ENCODE data around the gene APOLD1. TPM values are rescaled to one million over a fixed set of nuclear protein-coding genes. Genes with fewer than 3 reads are reported as not detected.
"Not testable (repeated sequence)": the region's sequence is repeated elsewhere in the genome, so short reads cannot be mapped to it uniquely, and the experiment has no call there.

The APOLD1 gene, protein sequence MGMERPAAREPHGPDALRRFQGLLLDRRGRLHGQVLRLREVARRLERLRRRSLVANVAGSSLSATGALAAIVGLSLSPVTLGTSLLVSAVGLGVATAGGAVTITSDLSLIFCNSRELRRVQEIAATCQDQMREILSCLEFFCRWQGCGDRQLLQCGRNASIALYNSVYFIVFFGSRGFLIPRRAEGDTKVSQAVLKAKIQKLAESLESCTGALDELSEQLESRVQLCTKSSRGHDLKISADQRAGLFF
- 10 to 100 TPM; 10.1 to 14.2 (median 13.3) TPM for polyA plus RNA-seq (ENCODE audit: insufficient read length in 3 of 3)
- long read RNA-seq, donor 1, result 0 reads
- long read RNA-seq, donor 2, full-length matches to known transcripts, result 1 of 1 reads
- long read RNA-seq, donor 2, partial matches to known transcripts, result 0 of 1 reads
- long read RNA-seq, donor 2, other reads (novel, unspliced or antisense), result 0 of 1 reads
- long read RNA-seq, donor 3, full-length matches to known transcripts, result 3 of 3 reads
- long read RNA-seq, donor 3, partial matches to known transcripts, result 0 of 3 reads
- long read RNA-seq, donor 3, other reads (novel, unspliced or antisense), result 0 of 3 reads
- long read RNA-seq, donor 4, full-length matches to known transcripts, result 1 of 1 reads
- long read RNA-seq, donor 4, partial matches to known transcripts, result 0 of 1 reads
- long read RNA-seq, donor 4, other reads (novel, unspliced or antisense), result 0 of 1 reads
- long read RNA-seq, donor 5, result 0 reads
- long read RNA-seq, donor 6, full-length matches to known transcripts, result 2 of 2 reads
- long read RNA-seq, donor 6, partial matches to known transcripts, result 0 of 2 reads
- long read RNA-seq, donor 6, other reads (novel, unspliced or antisense), result 0 of 2 reads
- long read RNA-seq, donor 7, full-length matches to known transcripts, result 3 of 3 reads
- long read RNA-seq, donor 7, partial matches to known transcripts, result 0 of 3 reads
- long read RNA-seq, donor 7, other reads (novel, unspliced or antisense), result 0 of 3 reads
- long read RNA-seq, donor 8, result 0 reads
- long read RNA-seq, donor 9, full-length matches to known transcripts, result 1 of 1 reads
- long read RNA-seq, donor 9, partial matches to known transcripts, result 0 of 1 reads
- long read RNA-seq, donor 9, other reads (novel, unspliced or antisense), result 0 of 1 reads
- long read RNA-seq, donor 10, result 0 reads
- long read RNA-seq, donor 11, full-length matches to known transcripts, result 2 of 2 reads
- long read RNA-seq, donor 11, partial matches to known transcripts, result 0 of 2 reads
- long read RNA-seq, donor 11, other reads (novel, unspliced or antisense), result 0 of 2 reads
- long read RNA-seq, donor 12, full-length matches to known transcripts, result 1 of 1 reads
- long read RNA-seq, donor 12, partial matches to known transcripts, result 0 of 1 reads
- long read RNA-seq, donor 12, other reads (novel, unspliced or antisense), result 0 of 1 reads
- long read RNA-seq, donor 13, result 0 reads
- long read RNA-seq, donor 14, full-length matches to known transcripts, result 2 of 2 reads
- long read RNA-seq, donor 14, partial matches to known transcripts, result 0 of 2 reads
- long read RNA-seq, donor 14, other reads (novel, unspliced or antisense), result 0 of 2 reads
- long read RNA-seq, donor 15, full-length matches to known transcripts, result 1 of 1 reads
- long read RNA-seq, donor 15, partial matches to known transcripts, result 0 of 1 reads
- long read RNA-seq, donor 15, other reads (novel, unspliced or antisense), result 0 of 1 reads
- long read RNA-seq, donor 16, full-length matches to known transcripts, result 6 of 6 reads
- long read RNA-seq, donor 16, partial matches to known transcripts, result 0 of 6 reads
- long read RNA-seq, donor 16, other reads (novel, unspliced or antisense), result 0 of 6 reads

- peak in 1 of 11 donors; percentile 14 for DNase-seq (ENCODE audit: extremely low read depth in 1 of 11, low read depth in 9 of 11, low spot score in 4 of 11)
Measured at GRCh38 chr12:12784911-12785814, at the start of gene APOLD1. APOLD1 (plus strand) TSS chr12:12785659; CDS start chr12:12785692, 33 bp downstream.

DNA sequence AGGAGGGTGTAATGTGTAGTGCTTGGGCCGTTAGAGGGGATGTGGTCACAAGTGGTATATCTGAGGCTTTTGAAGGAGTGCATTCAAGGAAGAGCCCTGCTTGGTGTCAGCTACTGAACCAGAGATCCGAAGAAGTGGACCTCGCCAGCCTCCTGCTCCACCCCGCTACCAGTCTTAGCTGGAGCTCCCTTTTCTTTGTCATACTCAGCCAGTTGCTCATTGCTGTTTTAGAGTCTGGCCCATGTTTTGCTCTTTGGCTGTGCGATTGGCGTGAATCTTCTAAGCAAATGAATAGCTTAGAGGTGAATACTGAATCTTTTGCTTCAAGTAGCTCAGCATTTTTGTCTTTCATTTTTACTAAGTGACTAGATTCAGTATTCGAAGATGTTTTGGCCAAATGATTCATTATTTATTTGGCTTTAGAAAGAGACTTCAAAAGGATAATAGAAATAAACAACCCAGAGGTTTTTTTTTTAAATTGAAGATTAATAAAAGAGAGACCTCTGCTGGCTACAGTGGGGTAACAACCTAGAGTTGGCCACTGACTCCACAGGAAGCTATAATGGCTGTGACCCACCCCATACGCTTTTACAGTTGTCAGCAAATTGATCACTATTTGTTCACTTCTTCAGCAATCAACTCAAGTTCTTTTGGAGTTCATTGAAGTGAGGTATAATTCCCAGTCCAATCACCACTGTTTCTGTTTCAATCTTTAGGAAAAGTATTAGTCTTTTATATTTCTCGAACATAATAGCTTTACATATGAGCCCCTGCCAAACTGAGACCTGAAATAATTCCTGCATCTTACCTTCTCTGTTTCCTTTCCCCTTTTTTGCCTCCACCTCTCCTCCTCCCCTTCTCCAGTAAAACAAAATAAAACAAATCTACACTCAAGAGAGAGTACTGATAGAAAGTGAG lies 48.4 kb upstream of the APOLD1 start:
- DNase-seq (ENCODE audit: extremely low read depth in 1 of 11, low read depth in 9 of 11, low spot score in 4 of 11), result no peak

GRCh38 chr12:12738152-12738551 lies 47.3 kb upstream of the APOLD1 start:
- DNase-seq (ENCODE audit: extremely low read depth in 1 of 11, low read depth in 9 of 11, low spot score in 4 of 11), result not testable (repeated sequence)

DNA sequence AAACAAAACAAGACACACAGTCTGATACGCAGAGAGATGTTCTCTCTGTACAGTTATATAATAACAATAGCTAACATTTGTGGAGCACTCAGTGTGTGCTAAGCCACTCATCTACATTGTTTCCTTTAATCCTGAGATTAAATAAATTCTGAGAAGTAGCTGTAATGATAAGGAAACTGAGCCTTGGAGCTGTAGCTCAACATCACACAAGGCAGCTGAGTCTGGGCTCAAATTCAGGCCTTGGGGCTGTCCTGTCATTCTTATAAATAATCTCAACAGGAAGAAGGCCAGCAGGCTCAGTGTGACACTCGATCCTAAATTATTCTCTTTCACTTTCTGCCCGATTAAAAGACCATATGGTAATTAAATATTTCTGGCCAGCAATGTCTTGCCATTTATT lies 43.8 kb upstream of the APOLD1 start:
- no peak for DNase-seq (ENCODE audit: extremely low read depth in 1 of 11, low read depth in 9 of 11, low spot score in 4 of 11)

DNA sequence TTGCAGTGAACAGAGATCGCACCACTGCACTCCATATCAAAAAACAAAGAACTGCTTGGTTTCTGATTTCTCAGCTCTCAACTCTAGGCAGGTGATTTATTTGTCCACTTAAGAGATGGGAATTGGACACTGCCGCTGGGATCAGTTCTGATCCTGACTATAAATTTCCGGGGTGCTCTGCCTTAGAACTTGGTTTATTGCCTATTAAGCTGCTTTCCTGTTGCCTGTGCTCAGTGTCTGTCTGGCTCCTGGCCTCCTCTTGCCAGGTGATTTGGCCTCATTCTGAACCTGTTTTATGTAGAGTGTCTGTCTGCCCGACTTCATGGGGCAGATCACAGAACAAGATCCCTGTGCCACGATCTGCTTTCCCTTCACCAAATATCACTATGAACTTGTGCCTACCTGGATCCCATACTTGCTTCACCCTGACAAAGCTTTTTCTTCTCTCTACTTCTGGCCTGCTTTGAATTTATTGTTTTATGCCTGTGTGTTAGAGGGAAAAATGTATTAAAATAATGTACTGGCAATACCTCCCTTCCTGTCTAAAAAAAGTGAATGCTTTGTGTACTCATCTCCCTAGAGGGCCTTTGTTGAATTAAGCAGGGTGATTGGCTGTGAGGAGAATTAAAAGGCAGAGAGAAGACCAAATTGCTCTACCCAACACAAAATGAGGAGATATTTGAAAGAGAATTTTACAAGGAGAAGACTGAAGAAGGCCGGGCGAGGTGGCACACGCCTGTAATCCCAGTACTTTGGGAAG lies 40.7 kb upstream of the APOLD1 start:
- peak in 1 of 11 donors; percentile 59 for DNase-seq (ENCODE audit: extremely low read depth in 1 of 11, low read depth in 9 of 11, low spot score in 4 of 11)

DNA sequence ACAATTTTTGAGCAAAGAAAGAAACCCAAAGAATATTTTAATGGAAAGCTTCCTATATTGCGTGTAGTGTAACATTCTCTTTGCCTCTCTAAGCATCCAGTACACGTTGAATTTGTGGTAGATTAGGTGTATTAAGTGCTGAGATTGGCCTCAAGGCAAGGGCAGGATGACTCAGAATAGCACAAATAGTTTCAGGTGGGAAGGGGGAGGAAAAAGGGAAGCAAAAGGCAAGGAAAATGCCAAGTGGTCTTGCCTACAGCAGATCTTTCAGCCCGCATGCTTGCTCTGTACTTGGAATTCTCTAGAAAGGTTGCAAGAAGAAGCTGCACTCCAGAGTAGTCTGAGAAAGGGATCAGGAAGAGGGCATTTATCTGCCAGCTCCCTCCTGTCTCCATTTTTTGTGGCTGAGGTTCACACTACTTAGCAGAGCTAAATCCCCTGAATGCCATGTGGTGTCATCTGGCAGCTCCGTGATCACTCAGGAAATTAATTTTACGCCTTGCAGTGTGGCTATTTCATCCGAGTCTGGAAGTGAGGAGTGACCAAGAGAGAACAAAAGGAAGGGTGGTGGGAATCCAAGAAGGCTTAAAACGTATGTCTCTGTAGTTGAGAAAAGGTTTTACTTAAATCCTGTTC lies 39.8 kb upstream of the APOLD1 start:
- DNase-seq (ENCODE audit: extremely low read depth in 1 of 11, low read depth in 9 of 11, low spot score in 4 of 11), result no peak

DNA sequence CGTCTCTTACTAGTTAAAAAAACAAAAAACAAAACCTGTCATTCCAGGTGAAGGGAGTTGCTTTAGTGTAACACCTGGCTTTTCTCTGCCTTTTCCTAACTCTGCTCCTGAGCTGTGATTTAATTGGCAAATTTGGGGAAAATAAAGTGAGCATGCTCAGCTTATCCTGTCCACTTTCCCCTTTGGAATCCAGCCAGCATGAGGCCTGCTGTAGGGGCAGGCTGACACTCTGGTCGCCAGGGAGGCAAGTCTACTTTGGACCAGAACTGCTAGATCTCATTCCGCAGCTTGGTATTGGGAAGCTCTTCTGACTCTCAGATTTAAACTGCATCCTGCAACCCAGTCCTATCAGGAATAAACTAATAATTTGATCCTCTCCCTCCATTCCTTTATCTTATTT lies 38.2 kb upstream of the APOLD1 start:
- no peak for DNase-seq (ENCODE audit: extremely low read depth in 1 of 11, low read depth in 9 of 11, low spot score in 4 of 11)

- no peak for DNase-seq (ENCODE audit: extremely low read depth in 1 of 11, low read depth in 9 of 11, low spot score in 4 of 11)
Measured at GRCh38 chr12:12748044-12748443, 37.4 kb upstream of the APOLD1 start.

DNA sequence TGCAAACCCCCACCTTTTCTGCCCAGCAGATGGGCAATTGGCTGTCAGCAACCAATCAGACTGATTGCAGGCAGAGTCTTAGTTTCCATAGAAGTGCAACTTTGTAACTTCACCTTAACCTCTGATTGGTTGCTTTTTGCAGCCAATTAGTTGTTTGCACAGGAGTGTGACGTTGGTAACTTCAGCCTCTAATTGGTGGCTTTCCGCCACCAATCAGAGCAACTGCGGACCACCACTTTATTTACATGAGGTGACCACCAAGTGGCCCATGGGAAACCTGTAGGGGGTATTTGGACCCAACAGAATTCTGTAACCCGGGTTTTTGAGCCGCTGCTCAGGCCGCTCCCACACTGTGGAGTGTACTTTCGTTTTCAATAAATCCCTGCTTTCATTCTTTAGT lies 36.0 kb upstream of the APOLD1 start:
- DNase-seq (ENCODE audit: extremely low read depth in 1 of 11, low read depth in 9 of 11, low spot score in 4 of 11), result no peak

DNA sequence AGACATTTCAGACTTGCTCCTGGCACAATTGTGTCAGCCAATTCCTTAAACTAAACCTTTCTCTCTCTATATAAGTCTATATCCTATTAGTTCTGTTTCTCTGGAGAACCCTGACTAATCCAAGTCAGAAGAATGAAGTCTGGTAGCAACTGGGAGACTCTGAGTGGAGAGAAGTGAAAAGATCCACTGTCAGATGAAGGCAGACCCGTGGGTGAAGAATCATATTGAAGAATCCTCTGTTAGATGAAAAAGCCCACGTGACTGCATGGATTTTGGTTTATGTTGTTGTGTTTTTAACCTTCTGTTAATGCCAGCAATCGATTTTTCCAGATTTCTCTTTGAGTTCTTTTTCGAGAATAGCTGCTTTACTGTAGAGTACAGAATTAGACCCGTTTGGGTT lies 29.5 kb upstream of the APOLD1 start:
- DNase-seq (ENCODE audit: extremely low read depth in 1 of 11, low read depth in 9 of 11, low spot score in 4 of 11), result no peak

DNA sequence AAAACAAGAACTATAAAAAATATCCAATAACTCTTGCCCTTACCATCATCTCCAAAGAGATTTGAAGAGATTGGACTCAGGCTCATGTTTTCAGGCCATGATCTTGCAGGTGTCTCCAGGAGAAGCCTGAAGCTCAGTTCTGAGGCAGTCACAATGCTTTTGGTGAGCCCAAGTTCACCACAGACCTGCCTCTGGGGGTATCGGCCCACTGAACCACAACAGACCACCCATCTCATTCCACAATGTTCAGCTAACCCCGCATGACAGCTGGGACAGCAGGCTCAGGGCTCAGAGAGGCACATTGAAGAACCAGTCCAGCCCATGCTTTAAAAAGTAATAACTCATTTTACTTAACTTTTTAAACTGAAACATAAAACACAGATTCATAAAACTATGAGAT lies 28.3 kb upstream of the APOLD1 start:
- DNase-seq (ENCODE audit: extremely low read depth in 1 of 11, low read depth in 9 of 11, low spot score in 4 of 11), result no peak

GRCh38 chr12:12759234-12759915 lies 26.1 kb upstream of the APOLD1 start:
- no peak for DNase-seq (ENCODE audit: extremely low read depth in 1 of 11, low read depth in 9 of 11, low spot score in 4 of 11)

DNA sequence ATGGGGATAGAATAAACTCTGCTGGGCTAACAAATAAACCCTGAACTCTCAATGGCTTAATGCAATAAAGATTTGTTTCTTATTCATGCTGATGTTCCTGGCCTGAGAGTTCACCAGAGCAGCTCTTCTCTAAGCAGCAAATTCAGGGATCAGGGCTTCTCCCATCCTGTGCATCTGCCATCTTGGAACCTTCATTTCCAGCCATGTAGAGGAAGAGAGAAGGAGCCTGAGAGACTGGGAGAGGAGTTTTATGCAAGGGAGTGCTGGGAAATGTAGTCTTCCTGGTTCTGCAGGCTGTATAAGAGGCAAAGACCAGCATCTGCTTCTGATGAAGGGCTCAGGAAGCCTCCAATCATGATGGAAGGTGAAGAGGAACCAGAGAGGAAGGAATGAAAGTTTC lies 20.6 kb upstream of the APOLD1 start:
- DNase-seq (ENCODE audit: extremely low read depth in 1 of 11, low read depth in 9 of 11, low spot score in 4 of 11), result no peak

- DNase-seq (ENCODE audit: extremely low read depth in 1 of 11, low read depth in 9 of 11, low spot score in 4 of 11), result no peak
Measured at GRCh38 chr12:12770262-12770661, 15.2 kb upstream of the APOLD1 start.

DNA sequence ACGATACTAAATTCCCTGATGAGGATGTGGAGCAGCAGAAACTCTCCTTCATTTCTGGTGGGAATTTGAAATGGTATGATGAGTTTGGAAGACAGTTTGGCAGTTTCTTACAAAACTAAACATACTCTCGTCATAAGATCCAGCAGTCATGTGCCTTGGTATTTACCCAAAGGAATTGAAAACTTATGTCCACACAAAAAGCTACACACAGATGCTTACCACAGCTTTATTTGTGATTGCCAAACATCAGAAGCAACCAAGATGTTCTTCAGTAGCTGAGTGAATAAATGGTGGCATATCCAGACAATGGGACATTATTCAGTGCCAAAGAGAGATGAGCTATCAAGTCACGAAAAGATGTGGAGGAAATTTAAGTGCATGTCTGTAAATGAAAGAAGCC lies 10.7 kb upstream of the APOLD1 start:
- DNase-seq (ENCODE audit: extremely low read depth in 1 of 11, low read depth in 9 of 11, low spot score in 4 of 11), result no peak
